Measurements from ENCODE around the gene SEC24A.
"Not testable (repeated sequence)": the region's sequence is repeated elsewhere in the genome, so short reads cannot be mapped to it uniquely, and the experiment has no call there.

The SEC24A gene

DNA sequence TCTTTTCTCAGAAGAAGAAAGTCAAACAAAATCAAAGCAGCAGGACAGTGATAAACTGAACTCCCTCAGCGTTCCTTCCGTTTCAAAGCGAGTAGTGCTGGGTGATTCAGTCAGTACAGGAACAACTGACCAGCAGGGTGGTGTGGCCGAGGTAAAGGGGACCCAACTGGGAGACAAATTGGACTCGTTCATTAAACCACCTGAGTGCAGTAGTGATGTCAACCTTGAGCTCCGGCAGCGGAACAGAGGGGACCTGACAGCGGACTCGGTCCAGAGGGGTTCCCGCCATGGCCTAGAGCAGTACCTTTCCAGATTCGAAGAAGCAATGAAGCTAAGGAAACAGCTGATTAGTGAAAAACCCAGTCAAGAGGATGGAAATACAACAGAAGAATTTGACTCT, 92.5 kb downstream of the SEC24A start:
- H3K4me3 Mint-ChIP-seq: no peak overlapping the region
- ATAC-seq (replicated peaks): no peak
- DNase-seq: no peak
- no peaks in the 10 kb centered on the region for H3K9me3 Mint-ChIP-seq
- no peaks in the 10 kb centered on the region for H3K27me3 Mint-ChIP-seq
- no peak overlapping the region for H3K27ac Mint-ChIP-seq
- peaks cover 2 to 4% of the 10 kb centered on the region in 2 donors for H3K36me3 Mint-ChIP-seq
- H3K4me1 Mint-ChIP-seq: peaks cover 17 to 19% of the 10 kb centered on the region in 2 donors

DNA sequence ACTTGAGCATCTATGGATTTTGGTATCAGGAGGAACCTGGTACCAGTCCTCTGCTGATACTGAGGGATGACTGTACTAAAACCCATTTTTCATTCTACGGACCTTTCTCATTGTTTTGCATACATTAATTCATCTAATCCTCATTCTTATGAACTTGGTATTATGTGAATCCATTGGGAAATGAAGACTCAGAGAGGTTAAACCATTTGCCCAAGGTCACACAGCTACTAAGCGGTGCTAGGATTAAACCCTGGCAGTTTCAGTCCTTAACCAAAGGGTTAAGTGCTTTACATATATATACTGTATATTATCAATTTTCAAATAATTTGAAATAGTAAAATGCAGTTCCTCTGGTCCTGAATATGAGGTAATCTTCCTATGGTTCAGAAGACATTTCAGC, 93.5 kb downstream of the SEC24A start:
- no peak for DNase-seq
- ATAC-seq (replicated peaks): no peak
- Mint-ChIP-seq H3K4me3 (no peak overlapping the region), H3K27ac (no peak overlapping the region), H3K27me3 (no peaks in the 10 kb centered on the region), H3K9me3 (no peaks in the 10 kb centered on the region), H3K36me3 (peaks cover 2 to 4% of the 10 kb centered on the region in 2 donors), H3K4me1 (peaks cover 17 to 19% of the 10 kb centered on the region in 2 donors)

DNA sequence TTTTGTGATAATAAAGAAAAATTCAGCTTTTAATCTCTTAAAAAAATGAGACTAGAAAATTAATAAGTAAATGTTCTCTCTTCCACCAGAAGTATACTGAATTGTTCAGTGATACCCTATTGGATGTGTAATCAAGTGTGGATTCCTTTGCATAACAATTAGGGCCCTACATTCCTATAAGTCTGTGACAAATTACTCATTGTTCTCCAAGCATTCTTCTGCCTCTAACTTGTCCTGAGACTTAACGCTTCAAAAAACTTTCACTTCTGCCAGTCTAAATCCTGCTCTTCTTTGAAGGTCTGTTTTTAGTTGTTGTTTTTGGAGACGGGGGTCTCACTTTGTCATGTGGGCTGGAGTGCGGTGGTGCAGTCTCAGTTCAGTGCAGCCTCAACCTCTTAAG, 100.8 kb downstream of the SEC24A start:
- H3K9me3 Mint-ChIP-seq: no peaks in the 10 kb centered on the region
- H3K36me3 Mint-ChIP-seq: peaks cover 5 to 11% of the 10 kb centered on the region in 2 donors
- peak overlapping the region; percentile 83 for H3K27ac Mint-ChIP-seq
- ATAC-seq (replicated peaks) (peak; percentile 14 to 19), DNase-seq (no peak)
- no peak overlapping the region for H3K4me3 Mint-ChIP-seq
- peaks cover 7 to 8% of the 10 kb centered on the region in 2 donors for H3K4me1 Mint-ChIP-seq
- H3K27me3 Mint-ChIP-seq: no peaks in the 10 kb centered on the region

DNA sequence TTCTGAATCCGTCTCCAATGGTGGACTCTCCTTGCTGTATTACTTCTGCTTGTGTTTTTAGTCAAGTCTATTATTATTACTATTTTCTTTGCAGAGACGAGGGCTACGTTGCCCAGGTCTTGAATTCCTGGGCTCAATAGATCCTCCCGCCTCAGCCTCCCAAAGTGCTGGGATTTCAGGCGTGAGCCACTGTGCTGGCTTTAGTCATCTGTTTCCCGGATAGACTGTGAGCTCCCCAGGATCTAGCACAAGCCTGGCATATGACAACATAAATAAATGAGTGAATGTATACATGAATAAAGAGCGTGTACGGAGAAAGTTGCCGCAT, 109.6 kb downstream of the SEC24A start:
- Mint-ChIP-seq H3K27ac (peak overlapping the region; percentile 100), H3K36me3 (peaks cover 9 to 11% of the 10 kb centered on the region in 2 donors), H3K9me3 (no peaks in the 10 kb centered on the region), H3K4me3 (peak overlapping the region; percentile 100), H3K27me3 (no peaks in the 10 kb centered on the region), H3K4me1 (peaks cover 21 to 40% of the 10 kb centered on the region in 2 donors)
- DNase-seq: no peak
- ATAC-seq (replicated peaks): no peak

DNA sequence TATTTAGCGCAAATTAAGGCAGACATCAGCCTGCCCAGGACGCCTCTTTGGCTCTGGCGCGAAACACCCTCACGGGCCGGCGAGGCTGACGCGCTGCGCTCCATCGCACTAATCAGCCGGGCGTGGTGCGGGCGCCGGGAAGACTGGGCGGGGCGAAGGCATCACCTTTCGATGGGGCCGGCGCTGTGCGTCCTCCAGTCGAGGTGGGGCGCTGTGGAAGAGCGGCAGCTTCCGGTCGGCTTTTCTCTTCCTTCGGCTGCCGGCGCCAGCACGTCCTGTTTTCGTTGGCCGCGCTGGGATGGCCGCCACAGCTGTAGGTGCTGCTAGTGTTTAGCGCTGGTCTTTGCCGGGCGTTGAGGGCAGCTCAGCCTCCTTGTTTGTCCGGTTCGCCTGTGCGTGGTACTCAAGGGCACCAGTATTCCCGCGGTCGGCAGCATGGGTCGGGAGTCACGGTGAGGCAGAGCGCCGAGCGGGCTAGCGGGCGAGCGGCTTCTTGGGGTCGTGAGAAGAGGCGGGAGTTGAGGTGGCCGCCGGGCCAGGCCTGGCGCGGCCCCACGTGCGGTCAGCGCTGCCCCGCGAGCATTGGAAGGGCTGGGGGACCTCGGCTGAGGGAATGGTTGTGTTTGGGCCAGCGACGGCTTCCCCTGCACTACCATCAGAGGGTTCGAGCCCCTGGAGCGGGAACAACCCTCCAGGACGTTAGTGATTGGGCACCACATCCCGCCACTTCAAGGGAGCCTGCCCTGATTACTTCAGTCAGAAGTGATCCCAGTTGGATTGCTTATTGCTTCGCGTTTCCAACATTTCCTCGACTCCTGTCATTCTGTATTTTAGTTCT, 110.1 kb downstream of the SEC24A start, which contains the start of gene DDX46:
Gene DDX46, plus strand, starts transcription at position 276 of the 838 bp plus-strand sequence. Its CDS starts 160 bp downstream, at position 436.
- peak; percentile 96 to 98 for ATAC-seq (replicated peaks)
- peak within 1 kb of the TSS; percentile 100 for H3K27ac Mint-ChIP-seq
- peaks cover 9 to 12% of the 10 kb centered on the region in 2 donors for H3K36me3 Mint-ChIP-seq
- peak; percentile 91 for DNase-seq
- H3K4me1 Mint-ChIP-seq: peaks cover 23 to 40% of the 10 kb centered on the region in 2 donors
- no peaks in the 10 kb centered on the region for H3K27me3 Mint-ChIP-seq
- H3K9me3 Mint-ChIP-seq: no peaks in the 10 kb centered on the region
- H3K4me3 Mint-ChIP-seq: peak within 1 kb of the TSS; percentile 100

DNA sequence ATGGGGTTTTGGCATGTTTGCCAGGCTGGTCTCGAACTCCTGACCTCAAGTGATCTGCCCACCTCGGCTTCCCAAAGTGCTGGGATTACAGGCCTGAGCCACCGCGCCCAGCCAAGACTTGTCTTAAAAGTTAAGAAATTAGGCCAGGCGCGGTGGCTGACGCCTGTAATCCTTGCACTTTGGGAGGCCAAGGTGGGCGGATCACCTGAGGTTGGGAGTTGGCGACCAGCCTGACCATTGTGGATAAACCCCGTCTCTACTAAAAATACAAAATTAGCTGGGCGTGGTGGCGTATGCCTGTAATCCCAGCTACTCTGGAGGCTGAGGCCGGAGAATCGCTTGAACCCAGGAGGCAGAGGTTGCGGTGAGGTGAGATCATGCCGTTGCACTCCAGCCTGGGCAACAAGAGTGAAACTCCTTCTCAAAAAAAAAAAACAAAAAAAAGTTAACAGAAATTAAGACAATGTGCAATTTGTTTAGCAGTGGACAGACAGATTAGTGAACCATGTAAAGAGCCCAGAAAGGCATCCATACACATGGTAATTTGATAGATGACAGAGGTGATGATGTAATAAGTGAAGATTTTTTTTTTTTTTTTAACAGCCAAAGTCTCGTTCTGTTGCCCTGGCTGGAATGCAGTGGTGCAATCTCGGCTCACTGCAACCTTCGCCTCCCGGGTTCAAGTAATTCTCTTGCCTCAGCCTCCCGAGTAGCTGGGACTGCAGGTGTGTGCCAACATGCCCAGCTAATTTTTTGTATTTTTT, 119.1 kb downstream of the SEC24A start:
- not testable (repeated sequence) for DNase-seq; H3K4me3 Mint-ChIP-seq; H3K9me3 Mint-ChIP-seq; H3K4me1 Mint-ChIP-seq; ATAC-seq (replicated peaks); H3K27ac Mint-ChIP-seq; H3K27me3 Mint-ChIP-seq
- H3K36me3 Mint-ChIP-seq: peaks cover 18 to 24% of the 10 kb centered on the region in 2 donors

DNA sequence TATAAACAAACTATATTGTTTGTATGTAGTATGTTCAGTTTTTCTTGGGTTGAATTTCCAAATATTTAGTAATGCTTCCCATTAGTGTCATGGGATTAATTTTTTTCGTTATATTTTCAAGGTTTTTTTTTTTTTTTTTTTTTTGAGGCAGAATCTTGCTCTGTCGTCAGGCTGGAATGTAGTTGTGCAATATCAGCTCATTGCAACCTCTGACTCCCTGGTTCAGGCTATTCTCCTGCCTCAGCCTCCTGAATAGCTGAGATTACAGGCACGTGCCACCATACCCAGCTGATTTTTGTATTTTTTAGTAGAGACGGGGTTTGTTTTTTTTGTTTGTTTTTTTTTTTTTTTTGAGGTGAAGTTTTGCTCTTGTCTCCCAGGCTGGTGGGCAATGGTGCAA, 120.6 kb downstream of the SEC24A start:
- ATAC-seq (replicated peaks) (no peak), DNase-seq (no peak)
- Mint-ChIP-seq H3K4me1 (peaks cover 0 to 6% of the 10 kb centered on the region in 2 donors), H3K36me3 (peaks cover 22 to 25% of the 10 kb centered on the region in 2 donors), H3K4me3 (no peak overlapping the region), H3K27ac (no peak overlapping the region), H3K9me3 (no peaks in the 10 kb centered on the region), H3K27me3 (no peaks in the 10 kb centered on the region)

DNA sequence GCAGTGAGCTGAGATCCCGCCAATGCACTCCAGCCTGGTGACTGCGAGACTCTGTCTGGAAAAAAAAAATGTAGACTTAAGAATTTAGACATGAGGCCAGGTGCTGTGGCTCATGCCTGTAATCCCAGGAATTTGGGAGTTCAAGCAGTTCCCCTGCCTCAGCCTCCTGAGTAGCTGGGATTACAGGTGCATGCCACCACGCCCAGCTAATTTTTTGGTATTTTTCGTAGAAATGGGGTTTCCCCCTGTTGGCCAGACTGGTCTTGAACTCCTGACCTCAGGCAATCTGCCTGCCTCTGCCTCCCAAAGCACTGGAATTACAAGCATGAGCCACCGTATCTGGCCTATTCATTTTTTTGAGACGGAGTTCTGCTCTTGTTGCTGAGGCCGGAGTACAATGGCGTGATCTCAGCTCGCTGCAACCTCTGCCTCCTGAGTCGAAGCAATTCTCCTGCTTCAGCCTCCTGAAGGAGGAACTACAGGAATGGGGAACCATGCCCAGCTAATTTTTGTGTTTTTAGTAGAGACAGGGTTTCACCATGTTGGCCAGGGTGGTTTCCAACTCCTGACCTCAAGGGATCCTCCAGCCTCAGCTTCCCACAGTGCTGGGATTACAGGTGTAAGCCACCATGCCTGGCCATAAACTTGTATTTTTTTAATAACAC, 124.0 kb downstream of the SEC24A start:
- ATAC-seq (replicated peaks) (no peak), DNase-seq (no peak)
- Mint-ChIP-seq H3K4me1 (peaks cover 4 to 11% of the 10 kb centered on the region in 2 donors), H3K36me3 (peaks cover 36 to 40% of the 10 kb centered on the region in 2 donors), H3K9me3 (no peaks in the 10 kb centered on the region), H3K4me3 (no peak overlapping the region), H3K27me3 (no peaks in the 10 kb centered on the region), H3K27ac (no peak overlapping the region)

DNA sequence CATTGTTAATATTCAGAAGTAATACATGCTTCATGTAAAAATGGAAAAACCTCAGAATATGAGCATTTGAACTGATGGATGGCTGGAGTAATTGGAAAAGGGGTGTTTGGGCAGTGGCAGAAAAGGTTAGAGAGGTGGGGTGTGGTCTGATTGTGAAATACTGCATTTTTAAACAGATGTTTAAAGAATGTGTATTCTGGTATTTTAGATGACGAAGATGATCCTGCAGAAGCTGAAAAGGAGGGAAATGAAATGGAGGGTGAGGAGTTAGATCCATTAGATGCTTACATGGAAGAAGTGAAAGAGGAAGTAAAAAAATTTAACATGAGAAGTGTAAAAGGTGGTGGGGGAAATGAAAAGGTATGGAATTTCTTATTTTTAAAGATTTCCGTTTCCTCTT, 128.8 kb downstream of the SEC24A start:
- H3K4me3 Mint-ChIP-seq: no peak overlapping the region
- H3K9me3 Mint-ChIP-seq: no peaks in the 10 kb centered on the region
- DNase-seq (no peak), ATAC-seq (replicated peaks) (no peak)
- no peak overlapping the region for H3K27ac Mint-ChIP-seq
- peaks cover 4 to 14% of the 10 kb centered on the region in 2 donors for H3K4me1 Mint-ChIP-seq
- no peaks in the 10 kb centered on the region for H3K27me3 Mint-ChIP-seq
- H3K36me3 Mint-ChIP-seq: peaks cover 37 to 44% of the 10 kb centered on the region in 2 donors
